HL-60 (cell line): ENCODE measurements around the gene COPS9.

Source experiments
- DNase-seq, 2 experiments: peaks; one replicate each; pipeline ENCODE4 v3.0.0-alpha.2; 2010 to 2020; ENCODE audit warnings: low read depth in 1 of 2, low spot score in 1 of 2
- H3K27ac ChIP-seq: fragments of 250-450 bp; sonication (Bioruptor Pico); replicated peaks from 2 replicates; pipeline ENCODE4 v1.5.1; 2020; ENCODE audit warnings: mild to moderate bottlenecking, moderate library complexity
- H3K27me3 ChIP-seq: fragments of 250-450 bp; sonication (Bioruptor Pico); 2 replicates; pipeline ENCODE4 v1.5.1; 2021; ENCODE audit warnings: mild to moderate bottlenecking, moderate library complexity; ENCODE audit not compliant: insufficient read depth, poor library complexity, severe bottlenecking
- H3K4me3 ChIP-seq: replicated peaks from 2 replicates; pipeline ENCODE4 v1.5.1; 2011; ENCODE audit warnings: mild to moderate bottlenecking, control low read depth, low read length; ENCODE audit not compliant: insufficient read depth
- GABPA ChIP-seq: IDR thresholded peaks from 2 replicates; pipeline ENCODE4 v1.6.1; 2012; ENCODE audit warnings: low read depth
- POLR2AphosphoS5 ChIP-seq: IDR thresholded peaks from 2 replicates; pipeline ENCODE4 v1.6.1; 2012; ENCODE audit warnings: low read depth
- SPI1 ChIP-seq: IDR thresholded peaks from 2 replicates; pipeline ENCODE4 v1.6.1; 2012; ENCODE audit warnings: low read depth, mild to moderate bottlenecking, borderline replicate concordance
- TF ChIP-seq, protein P1 (sequence below): IDR thresholded peaks from one replicate; pipeline ENCODE4 v1.5.1; 2011; ENCODE audit warnings: low read length, control low read depth, inconsistent platforms; ENCODE audit not compliant: insufficient read depth
- TF ChIP-seq, protein P2 (sequence below): IDR thresholded peaks from 2 replicates; pipeline ENCODE4 v1.6.1; 2012; ENCODE audit warnings: low read depth; ENCODE audit not compliant: insufficient replicate concordance

Gene COPS9

GRCh38 chr2:240169486-240170353 lies 33.6 kb upstream of the COPS9 start:
- H3K27ac ChIP-seq, result no peak overlapping the region
- TF ChIP-seq, protein P1, sequence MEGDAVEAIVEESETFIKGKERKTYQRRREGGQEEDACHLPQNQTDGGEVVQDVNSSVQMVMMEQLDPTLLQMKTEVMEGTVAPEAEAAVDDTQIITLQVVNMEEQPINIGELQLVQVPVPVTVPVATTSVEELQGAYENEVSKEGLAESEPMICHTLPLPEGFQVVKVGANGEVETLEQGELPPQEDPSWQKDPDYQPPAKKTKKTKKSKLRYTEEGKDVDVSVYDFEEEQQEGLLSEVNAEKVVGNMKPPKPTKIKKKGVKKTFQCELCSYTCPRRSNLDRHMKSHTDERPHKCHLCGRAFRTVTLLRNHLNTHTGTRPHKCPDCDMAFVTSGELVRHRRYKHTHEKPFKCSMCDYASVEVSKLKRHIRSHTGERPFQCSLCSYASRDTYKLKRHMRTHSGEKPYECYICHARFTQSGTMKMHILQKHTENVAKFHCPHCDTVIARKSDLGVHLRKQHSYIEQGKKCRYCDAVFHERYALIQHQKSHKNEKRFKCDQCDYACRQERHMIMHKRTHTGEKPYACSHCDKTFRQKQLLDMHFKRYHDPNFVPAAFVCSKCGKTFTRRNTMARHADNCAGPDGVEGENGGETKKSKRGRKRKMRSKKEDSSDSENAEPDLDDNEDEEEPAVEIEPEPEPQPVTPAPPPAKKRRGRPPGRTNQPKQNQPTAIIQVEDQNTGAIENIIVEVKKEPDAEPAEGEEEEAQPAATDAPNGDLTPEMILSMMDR, result no peak
- TF ChIP-seq SPI1, result no peak
- TF ChIP-seq, protein P2, sequence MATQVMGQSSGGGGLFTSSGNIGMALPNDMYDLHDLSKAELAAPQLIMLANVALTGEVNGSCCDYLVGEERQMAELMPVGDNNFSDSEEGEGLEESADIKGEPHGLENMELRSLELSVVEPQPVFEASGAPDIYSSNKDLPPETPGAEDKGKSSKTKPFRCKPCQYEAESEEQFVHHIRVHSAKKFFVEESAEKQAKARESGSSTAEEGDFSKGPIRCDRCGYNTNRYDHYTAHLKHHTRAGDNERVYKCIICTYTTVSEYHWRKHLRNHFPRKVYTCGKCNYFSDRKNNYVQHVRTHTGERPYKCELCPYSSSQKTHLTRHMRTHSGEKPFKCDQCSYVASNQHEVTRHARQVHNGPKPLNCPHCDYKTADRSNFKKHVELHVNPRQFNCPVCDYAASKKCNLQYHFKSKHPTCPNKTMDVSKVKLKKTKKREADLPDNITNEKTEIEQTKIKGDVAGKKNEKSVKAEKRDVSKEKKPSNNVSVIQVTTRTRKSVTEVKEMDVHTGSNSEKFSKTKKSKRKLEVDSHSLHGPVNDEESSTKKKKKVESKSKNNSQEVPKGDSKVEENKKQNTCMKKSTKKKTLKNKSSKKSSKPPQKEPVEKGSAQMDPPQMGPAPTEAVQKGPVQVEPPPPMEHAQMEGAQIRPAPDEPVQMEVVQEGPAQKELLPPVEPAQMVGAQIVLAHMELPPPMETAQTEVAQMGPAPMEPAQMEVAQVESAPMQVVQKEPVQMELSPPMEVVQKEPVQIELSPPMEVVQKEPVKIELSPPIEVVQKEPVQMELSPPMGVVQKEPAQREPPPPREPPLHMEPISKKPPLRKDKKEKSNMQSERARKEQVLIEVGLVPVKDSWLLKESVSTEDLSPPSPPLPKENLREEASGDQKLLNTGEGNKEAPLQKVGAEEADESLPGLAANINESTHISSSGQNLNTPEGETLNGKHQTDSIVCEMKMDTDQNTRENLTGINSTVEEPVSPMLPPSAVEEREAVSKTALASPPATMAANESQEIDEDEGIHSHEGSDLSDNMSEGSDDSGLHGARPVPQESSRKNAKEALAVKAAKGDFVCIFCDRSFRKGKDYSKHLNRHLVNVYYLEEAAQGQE, result no peak
- TF ChIP-seq POLR2AphosphoS5, result no peak
- TF ChIP-seq GABPA, result no peak
- H3K4me3 ChIP-seq, result no peak overlapping the region
- no peak for DNase-seq
- no peaks in the 10 kb centered on the region for H3K27me3 ChIP-seq

- TF ChIP-seq, protein P1, result no peak
- TF ChIP-seq GABPA (no peak), POLR2AphosphoS5 (no peak), SPI1 (no peak)
- TF ChIP-seq, protein P2, result no peak
- Histone ChIP-seq H3K27ac (no peak overlapping the region), H3K4me3 (no peak overlapping the region), H3K27me3 (no peaks in the 10 kb centered on the region)
- DNase-seq, result no peak
These were observed 32.6 kb upstream of the COPS9 start for GRCh38 chr2:240168546-240169361.

- TF ChIP-seq GABPA, result no peak
- TF ChIP-seq, protein P1, result no peak
- no peak for TF ChIP-seq POLR2AphosphoS5
- H3K27me3 ChIP-seq, result no peaks in the 10 kb centered on the region
- no peak overlapping the region for H3K4me3 ChIP-seq
- no peak overlapping the region for H3K27ac ChIP-seq
- no peak for DNase-seq
These were observed 31.9 kb upstream of the COPS9 start for GRCh38 chr2:240168041-240168440.
